Glomerular visceral epithelial cell (primary cell): ENCODE data around the gene CEBPE.
"Not testable (repeated sequence)": the region's sequence is repeated elsewhere in the genome, so short reads cannot be mapped to it uniquely, and the experiment has no call there.

Source experiments
- DNase-seq: peaks from one replicate; pipeline ENCODE4 v3.0.0-alpha.2; 2016; ENCODE audit errors: extremely low spot score

The CEBPE gene

GRCh38 chr14:23121361-23121771 is 2.3 kb upstream of the CEBPE start:
- peak; percentile 60 for DNase-seq

GRCh38 chr14:23120541-23121251 is 1.6 kb upstream of the CEBPE start:
- peak; percentile 90 for DNase-seq

GRCh38 chr14:23119363-23120327 is 590 bp upstream of the CEBPE start:
- DNase-seq: no peak

GRCh38 chr14:23117371-23118020 is 1.6 kb downstream of the CEBPE start:
- DNase-seq: no peak

- no peak for DNase-seq
These were observed 3.1 kb downstream of the CEBPE start for GRCh38 chr14:23115918-23116317.

GRCh38 chr14:23115039-23115731 is 3.9 kb downstream of the CEBPE start:
- peak; percentile 86 for DNase-seq

- DNase-seq: no peak
These were observed 4.4 kb downstream of the CEBPE start for GRCh38 chr14:23114669-23115038.

- DNase-seq: no peak
These were observed 5.0 kb downstream of the CEBPE start for GRCh38 chr14:23114120-23114458.

GRCh38 chr14:23113431-23114119 is 5.5 kb downstream of the CEBPE start:
- DNase-seq: no peak

- DNase-seq: no peak
These were observed 6.5 kb downstream of the CEBPE start for GRCh38 chr14:23112359-23113178.

GRCh38 chr14:23110579-23111365 is 8.3 kb downstream of the CEBPE start:
- DNase-seq: no peak

- no peak for DNase-seq
These were observed 9.3 kb downstream of the CEBPE start for GRCh38 chr14:23109769-23110168.

- not testable (repeated sequence) for DNase-seq
These were observed 10.9 kb downstream of the CEBPE start for GRCh38 chr14:23108169-23108568.

- not testable (repeated sequence) for DNase-seq
These were observed 11.4 kb downstream of the CEBPE start for GRCh38 chr14:23107620-23108019.

GRCh38 chr14:23106747-23107045 is 12.4 kb downstream of the CEBPE start:
- DNase-seq: no peak

GRCh38 chr14:23105348-23105824 is 13.7 kb downstream of the CEBPE start:
- DNase-seq: no peak

GRCh38 chr14:23104591-23105347 is 14.3 kb downstream of the CEBPE start, which contains the start of gene CIROP:
TSS of gene CIROP (minus strand) at chr14:23104989. CDS start at chr14:23104920, 69 bp downstream.
- no peak for DNase-seq

- DNase-seq: no peak
These were observed 14.9 kb downstream of the CEBPE start for GRCh38 chr14:23104070-23104590.
